H9 (cell line): ENCODE data around the gene CDHR2. TPM values are rescaled to one million over a fixed set of nuclear protein-coding genes. Genes with fewer than 3 reads are reported as not detected.

Experiments
- DNase-seq: peaks from one replicate; pipeline ENCODE4 v3.0.0-alpha.2; 2017
- H2AFZ ChIP-seq: one replicate; pipeline ENCODE4 v1.6.1; 2013; ENCODE audit warnings: mild to moderate bottlenecking, low read length, control low read depth, moderate library complexity
- H2AK5ac ChIP-seq: 2 replicates; pipeline ENCODE4 v1.6.1; 2013; ENCODE audit warnings: low read length, control low read depth, mixed read lengths; ENCODE audit not compliant: insufficient read length
- H2BK120ac ChIP-seq: one replicate; pipeline ENCODE4 v1.6.1; 2013; ENCODE audit warnings: low read depth, mild to moderate bottlenecking, low read length, control low read depth, inconsistent platforms; ENCODE audit not compliant: poor library complexity, severe bottlenecking
- H2BK12ac ChIP-seq: 2 replicates; pipeline ENCODE4 v1.6.1; 2013; ENCODE audit warnings: low read length, control low read depth, mixed read lengths, low read depth; ENCODE audit not compliant: insufficient read length
- H2BK15ac ChIP-seq: 2 replicates; pipeline ENCODE4 v1.6.1; 2013; ENCODE audit warnings: low read depth, low read length, control low read depth
- H2BK20ac ChIP-seq: one replicate; pipeline ENCODE4 v1.6.1; 2013; ENCODE audit warnings: low read depth, mild to moderate bottlenecking, low read length, control low read depth, inconsistent platforms; ENCODE audit not compliant: poor library complexity, severe bottlenecking
- H2BK5ac ChIP-seq: 2 replicates; pipeline ENCODE4 v1.6.1; 2013; ENCODE audit warnings: low read length, control low read depth, mixed read lengths; ENCODE audit not compliant: insufficient read length
- H3K14ac ChIP-seq: 2 replicates; pipeline ENCODE4 v1.6.1; 2013; ENCODE audit warnings: low read length, control low read depth; ENCODE audit not compliant: insufficient read depth
- H3K18ac ChIP-seq: 2 replicates; pipeline ENCODE4 v1.6.1; 2013; ENCODE audit warnings: low read depth, mild to moderate bottlenecking, mixed read lengths, low read length, control low read depth; ENCODE audit not compliant: insufficient read length
- H3K23ac ChIP-seq: 2 replicates; pipeline ENCODE4 v1.6.1; 2013; ENCODE audit warnings: low read length, control low read depth, mixed read lengths, low read depth; ENCODE audit not compliant: insufficient read length
- H3K23me2 ChIP-seq: 2 replicates; pipeline ENCODE4 v1.6.1; 2013; ENCODE audit warnings: low read depth, mild to moderate bottlenecking, mixed read lengths, low read length, control low read depth; ENCODE audit not compliant: insufficient read length, poor library complexity, severe bottlenecking
- H3K27ac ChIP-seq: 2 replicates; pipeline ENCODE4 v1.5.1; 2013; ENCODE audit warnings: low read length, control low read depth, mixed read lengths, low read depth; ENCODE audit not compliant: insufficient read length
- H3K27me3 ChIP-seq: 2 replicates; pipeline ENCODE4 v1.6.1; 2013; ENCODE audit warnings: low read length, control low read depth, inconsistent platforms; ENCODE audit not compliant: insufficient read depth
- H3K4ac ChIP-seq: 2 replicates; pipeline ENCODE4 v1.6.1; 2013; ENCODE audit warnings: low read depth, mild to moderate bottlenecking, control low read depth, inconsistent platforms, low read length, moderate library complexity
- H3K4me1 ChIP-seq: 2 replicates; pipeline ENCODE4 v1.6.1; 2013; ENCODE audit warnings: low read length, control low read depth, inconsistent platforms; ENCODE audit not compliant: insufficient read depth
- H3K4me2 ChIP-seq: 2 replicates; pipeline ENCODE4 v1.6.1; 2013; ENCODE audit warnings: low read length, control low read depth, mixed read lengths; ENCODE audit not compliant: insufficient read length, insufficient read depth
- H3K56ac ChIP-seq: 2 replicates; pipeline ENCODE4 v1.6.1; 2013; ENCODE audit warnings: low read depth, mild to moderate bottlenecking, mixed read lengths, low read length, control low read depth; ENCODE audit not compliant: insufficient read length
- H3K79me1 ChIP-seq: 2 replicates; pipeline ENCODE4 v1.6.1; 2013; ENCODE audit warnings: low read depth, mild to moderate bottlenecking, moderate library complexity, low read length, control low read depth, inconsistent platforms; ENCODE audit not compliant: insufficient read depth, poor library complexity, severe bottlenecking
- H3K79me2 ChIP-seq: 2 replicates; pipeline ENCODE4 v1.6.1; 2013; ENCODE audit warnings: low read length, control low read depth, inconsistent platforms; ENCODE audit not compliant: insufficient read depth
- H3K9ac ChIP-seq: 2 replicates; pipeline ENCODE4 v1.6.1; 2013; ENCODE audit warnings: low read length, control low read depth, mixed read lengths; ENCODE audit not compliant: insufficient read length; ENCODE audit errors: extremely low read depth
- H3K9me3 ChIP-seq: one replicate; pipeline ENCODE4 v1.6.1; 2013; ENCODE audit warnings: low read depth, low read length, inconsistent platforms; ENCODE audit not compliant: control insufficient read depth
- H3T11ph ChIP-seq: one replicate; pipeline ENCODE4 v1.6.1; 2013; ENCODE audit warnings: mild to moderate bottlenecking, low read length, control low read depth, inconsistent platforms
- H4K20me1 ChIP-seq: one replicate; pipeline ENCODE4 v1.6.1; 2013; ENCODE audit not compliant: control insufficient read depth, insufficient read length, insufficient read depth
- H4K5ac ChIP-seq: 2 replicates; pipeline ENCODE4 v1.6.1; 2013; ENCODE audit warnings: low read depth, mild to moderate bottlenecking, mixed read lengths, low read length, control low read depth; ENCODE audit not compliant: insufficient read length
- H4K8ac ChIP-seq: replicated peaks from 2 replicates; pipeline ENCODE4 v1.6.1; 2013; ENCODE audit warnings: low read length, control low read depth, mixed read lengths, low read depth; ENCODE audit not compliant: insufficient read length
- H4K91ac ChIP-seq: 2 replicates; pipeline ENCODE4 v1.6.1; 2013; ENCODE audit warnings: low read depth, mild to moderate bottlenecking, moderate library complexity, mixed read lengths, low read length, control low read depth; ENCODE audit not compliant: insufficient read length
- H3K27ac Mint-ChIP-seq, 3 experiments: 2 replicates in 2 of 3; 3 replicates in 1 of 3; pipeline ENCODE4 v1.8.0; 2020 to 2021; ENCODE audit warnings: mixed read lengths in 3 of 3, mild to moderate bottlenecking in 1 of 3, moderate library complexity in 1 of 3
- H3K27me3 Mint-ChIP-seq: 2 replicates; pipeline ENCODE4 v1.8.0; 2021; ENCODE audit warnings: low read depth, mild to moderate bottlenecking, moderate library complexity, mixed read lengths
- H3K36me3 Mint-ChIP-seq, 3 experiments: 2 replicates in 2 of 3; 3 replicates in 1 of 3; pipeline ENCODE4 v1.8.0; 2020 to 2021; ENCODE audit warnings: low read depth in 3 of 3, mixed read lengths in 3 of 3; ENCODE audit not compliant: insufficient read depth in 1 of 3
- H3K4me1 Mint-ChIP-seq, 2 experiments: 2 replicates each; pipeline ENCODE4 v1.8.0; 2020; ENCODE audit warnings: mixed read lengths in 2 of 2
- H3K4me3 Mint-ChIP-seq, 2 experiments: 2 replicates in 1 of 2; 3 replicates in 1 of 2; pipeline ENCODE4 v1.8.0; 2020 to 2021; ENCODE audit warnings: mild to moderate bottlenecking in 2 of 2, mixed read lengths in 2 of 2, moderate library complexity in 1 of 2
- H3K9me3 Mint-ChIP-seq, 2 experiments: 2 replicates in 1 of 2; 3 replicates in 1 of 2; pipeline ENCODE4 v1.8.0; 2020; ENCODE audit warnings: mild to moderate bottlenecking in 2 of 2, mixed read lengths in 2 of 2, moderate library complexity in 1 of 2
- WGBS: extraction: QIAGEN DNeasy Blood & Tissue Kit; methylation state at CpG from one replicate; pipeline ENCODE4 v1.1.7; 2013; ENCODE audit warnings: missing lambda C conversion rate, low lambda C conversion rate, mixed read lengths; ENCODE audit not compliant: insufficient read length; ENCODE audit errors: extremely low coverage; 5-methylcytosine and 5-hydroxymethylcytosine counted together
- total RNA-seq: library from RNA; stranded (reverse); gene quantifications from 2 replicates; pipeline ENCODE4 v1.2.1, GENCODE V29; 2021
- TF ChIP-seq, protein P1 (sequence below): fragments of 200-600 bp; sonication (generic); conservative IDR thresholded peaks from 3 replicates; pipeline ENCODE4 v1.8.0; 2021; ENCODE audit warnings: antibody characterized with exemption, mild to moderate bottlenecking

CDHR2 gene
- total RNA-seq, 1 experiment from 2014 or later: 0.90 TPM

DNA sequence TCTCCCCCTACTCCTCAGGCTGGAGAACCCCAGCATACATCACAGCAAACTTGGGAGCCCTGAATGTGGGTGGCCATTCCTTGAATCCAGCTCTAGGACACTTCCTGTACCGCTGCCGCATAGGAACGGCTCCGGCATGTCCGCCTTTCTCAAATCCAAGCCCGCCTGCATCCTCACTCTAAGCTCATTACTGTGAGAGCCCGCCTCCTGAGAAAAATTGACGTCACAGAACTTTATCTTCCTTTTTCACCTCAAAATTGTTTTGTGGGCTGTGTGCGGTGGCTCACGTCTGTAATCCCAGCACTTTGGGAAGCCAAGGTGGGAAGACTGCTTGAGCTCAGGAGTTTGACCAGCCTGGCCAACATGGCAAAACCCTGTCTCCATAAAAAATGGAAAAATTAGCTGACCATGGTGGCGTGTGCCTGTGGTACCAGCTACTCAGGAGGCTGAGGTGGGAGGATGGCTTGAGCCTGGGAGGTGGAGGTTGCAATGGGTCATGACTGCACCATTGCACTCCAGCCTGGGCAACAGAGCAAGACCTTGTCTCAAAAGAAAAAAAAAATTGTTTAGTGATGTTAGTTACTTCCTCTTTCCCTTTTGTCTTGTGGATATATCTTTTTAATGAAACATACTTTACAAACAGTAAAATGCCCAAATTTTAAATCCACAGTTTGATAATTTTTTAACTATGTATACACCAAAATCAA is 34.7 kb upstream of the CDHR2 start:
- Histone ChIP-seq H3K14ac (no peak overlapping the region), H3K23me2 (no peaks in the 10 kb centered on the region), H2AFZ (no peak overlapping the region), H3T11ph (no peak overlapping the region), H3K27me3 (0 out of 2 replicates have a peak, but pooled peaks cover 2% of the 10 kb centered on the region), H3K9me3 (no peaks in the 10 kb centered on the region), H3K79me1 (no peaks in the 10 kb centered on the region), H3K4me1 (no peaks in the 10 kb centered on the region), H3K4ac (no peak overlapping the region), H2BK5ac (no peak overlapping the region), H4K20me1 (no peaks in the 10 kb centered on the region), H3K4me2 (no peak overlapping the region), H4K8ac (no peak overlapping the region), H3K27ac (no peak overlapping the region), H4K91ac (no peak overlapping the region), H2BK120ac (no peak overlapping the region), H2BK15ac (no peak overlapping the region), H3K23ac (no peak overlapping the region), H3K9ac (no peak overlapping the region), H2BK12ac (no peak overlapping the region), H2BK20ac (no peak overlapping the region), H3K79me2 (no peaks in the 10 kb centered on the region), H4K5ac (no peak overlapping the region), H3K18ac (no peak overlapping the region), H2AK5ac (no peak overlapping the region), H3K56ac (no peak overlapping the region)
- peaks cover 0 to 6% (median under 1%) of the 10 kb centered on the region in 3 experiments; a peak in 3 of 7 replicates for H3K36me3 Mint-ChIP-seq
- H3K27me3 Mint-ChIP-seq: peaks cover 2% of the 10 kb centered on the region; the same call in 1 of the 2 replicates
- no peak overlapping the region for H3K4me3 Mint-ChIP-seq
- no CpG with 5 or more reads among the region's 11 CpGs for WGBS
- peaks cover 3 to 6% of the 10 kb centered on the region in 2 experiments; a peak in 3 of 4 replicates for H3K4me1 Mint-ChIP-seq
- peak overlapping the region; percentile 2 to 47 (median 6); a peak in 5 of 7 replicates for H3K27ac Mint-ChIP-seq
- TF ChIP-seq, protein P1, sequence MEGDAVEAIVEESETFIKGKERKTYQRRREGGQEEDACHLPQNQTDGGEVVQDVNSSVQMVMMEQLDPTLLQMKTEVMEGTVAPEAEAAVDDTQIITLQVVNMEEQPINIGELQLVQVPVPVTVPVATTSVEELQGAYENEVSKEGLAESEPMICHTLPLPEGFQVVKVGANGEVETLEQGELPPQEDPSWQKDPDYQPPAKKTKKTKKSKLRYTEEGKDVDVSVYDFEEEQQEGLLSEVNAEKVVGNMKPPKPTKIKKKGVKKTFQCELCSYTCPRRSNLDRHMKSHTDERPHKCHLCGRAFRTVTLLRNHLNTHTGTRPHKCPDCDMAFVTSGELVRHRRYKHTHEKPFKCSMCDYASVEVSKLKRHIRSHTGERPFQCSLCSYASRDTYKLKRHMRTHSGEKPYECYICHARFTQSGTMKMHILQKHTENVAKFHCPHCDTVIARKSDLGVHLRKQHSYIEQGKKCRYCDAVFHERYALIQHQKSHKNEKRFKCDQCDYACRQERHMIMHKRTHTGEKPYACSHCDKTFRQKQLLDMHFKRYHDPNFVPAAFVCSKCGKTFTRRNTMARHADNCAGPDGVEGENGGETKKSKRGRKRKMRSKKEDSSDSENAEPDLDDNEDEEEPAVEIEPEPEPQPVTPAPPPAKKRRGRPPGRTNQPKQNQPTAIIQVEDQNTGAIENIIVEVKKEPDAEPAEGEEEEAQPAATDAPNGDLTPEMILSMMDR: no peak
- DNase-seq: no peak
- H3K9me3 Mint-ChIP-seq: no peaks in the 10 kb centered on the region
